Duodenal mucosa (tissue), 2 donors: ENCODE results near the gene ERAL1.
"Not testable (repeated sequence)": the region's sequence is repeated elsewhere in the genome, so short reads cannot be mapped to it uniquely, and the experiment has no call there.

Experiments
- H3K27ac ChIP-seq: one replicate; pipeline ENCODE4 v1.7.0; 2013; ENCODE audit warnings: low read depth, low read length
- H3K27me3 ChIP-seq, 2 donors: one replicate each; pipeline ENCODE4 v1.7.0; 2013; ENCODE audit warnings: low read length in 2 of 2, control low read depth in 1 of 2; ENCODE audit not compliant: insufficient read depth in 2 of 2, control insufficient read depth in 1 of 2
- H3K36me3 ChIP-seq, 2 donors: one replicate each; pipeline ENCODE4 v1.7.0; 2013; ENCODE audit warnings: low read length in 2 of 2, control low read depth in 1 of 2; ENCODE audit not compliant: insufficient read depth in 2 of 2, control insufficient read depth in 1 of 2
- H3K4me1 ChIP-seq, 2 donors: one replicate each; pipeline ENCODE4 v1.7.0; 2013; ENCODE audit warnings: low read length in 2 of 2, control low read depth in 1 of 2; ENCODE audit not compliant: insufficient read depth in 2 of 2, control insufficient read depth in 1 of 2
- H3K4me3 ChIP-seq, 2 donors: one replicate each; pipeline ENCODE4 v1.7.0; 2013; ENCODE audit warnings: low read length in 2 of 2, low read depth in 1 of 2
- H3K9ac ChIP-seq, 2 donors: one replicate each; pipeline ENCODE4 v1.7.0; 2013; ENCODE audit warnings: low read length in 2 of 2, low read depth in 1 of 2
- H3K9me3 ChIP-seq, 2 donors: one replicate each; pipeline ENCODE4 v1.7.0; 2013; ENCODE audit warnings: low read length in 2 of 2, control low read depth in 1 of 2; ENCODE audit not compliant: control insufficient read depth in 1 of 2

Gene ERAL1

GRCh38 chr17:28848667-28849066 is 6.1 kb upstream of the ERAL1 start:
- not testable (repeated sequence) for H3K27me3 ChIP-seq, H3K9ac ChIP-seq, H3K4me1 ChIP-seq, H3K4me3 ChIP-seq, H3K9me3 ChIP-seq, H3K36me3 ChIP-seq, H3K27ac ChIP-seq

GRCh38 chr17:28849281-28849680 is 5.5 kb upstream of the ERAL1 start:
- Histone ChIP-seq H3K4me1 (peaks cover 0 to 3% of the 10 kb centered on the region in 2 donors), H3K9ac (no peak overlapping the region), H3K4me3 (no peak overlapping the region), H3K36me3 (no peaks in the 10 kb centered on the region), H3K9me3 (no peaks in the 10 kb centered on the region), H3K27me3 (no peaks in the 10 kb centered on the region), H3K27ac (no peak overlapping the region)

- Histone ChIP-seq H3K27me3 (no peaks in the 10 kb centered on the region), H3K36me3 (peaks cover 4 to 8% of the 10 kb centered on the region in 2 donors), H3K4me3 (no peak overlapping the region), H3K9ac (no peak overlapping the region), H3K27ac (no peak overlapping the region), H3K4me1 (peaks cover 6 to 13% of the 10 kb centered on the region in 2 donors), H3K9me3 (no peaks in the 10 kb centered on the region)
Observed at GRCh38 chr17:28853295-28853694, 1.5 kb upstream of the ERAL1 start.

- peaks cover 5 to 22% of the 10 kb centered on the region in 2 donors for H3K36me3 ChIP-seq
- no peak overlapping the region for H3K27ac ChIP-seq
- peak overlapping the region; percentile 75 to 83 for H3K9ac ChIP-seq
- H3K4me1 ChIP-seq: peaks cover 6 to 13% of the 10 kb centered on the region in 2 donors
- peak overlapping the region; percentile 91 to 94 for H3K4me3 ChIP-seq
- no peaks in the 10 kb centered on the region for H3K9me3 ChIP-seq
- H3K27me3 ChIP-seq: no peaks in the 10 kb centered on the region
Observed at GRCh38 chr17:28855336-28855679, 492 bp downstream of the ERAL1 start.

DNA sequence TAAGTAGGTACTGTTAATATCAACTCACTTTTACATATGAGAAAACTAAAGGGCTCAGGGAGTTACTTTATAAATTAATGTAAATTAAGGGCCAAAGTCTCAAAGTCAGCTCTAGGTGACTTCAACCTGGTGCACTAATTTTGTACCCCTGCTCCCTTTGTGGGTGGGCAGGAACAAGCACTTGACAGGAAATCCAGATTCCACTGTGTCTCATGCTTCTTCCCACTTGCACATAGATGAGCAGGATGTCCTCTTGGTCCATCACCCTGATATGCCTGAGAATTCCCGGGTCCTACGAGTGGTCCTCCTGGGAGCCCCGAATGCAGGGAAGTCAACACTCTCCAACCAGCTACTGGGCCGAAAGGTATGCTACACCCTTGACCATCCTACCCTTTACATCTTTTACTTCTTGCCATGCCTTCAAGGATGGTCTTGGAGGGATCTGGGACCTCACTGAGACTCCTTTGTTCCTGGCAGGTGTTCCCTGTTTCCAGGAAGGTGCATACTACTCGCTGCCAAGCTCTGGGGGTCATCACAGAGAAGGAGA is 1.3 kb downstream of the ERAL1 start:
- no peaks in the 10 kb centered on the region for H3K9me3 ChIP-seq
- peaks cover 8 to 27% of the 10 kb centered on the region in 2 donors for H3K36me3 ChIP-seq
- H3K27ac ChIP-seq: no peak overlapping the region
- no peaks in the 10 kb centered on the region for H3K27me3 ChIP-seq
- H3K4me3 ChIP-seq: peak overlapping the region in 1 of 2 donors; percentile 94
- H3K9ac ChIP-seq: no peak overlapping the region
- H3K4me1 ChIP-seq: peaks cover 6 to 17% of the 10 kb centered on the region in 2 donors

DNA sequence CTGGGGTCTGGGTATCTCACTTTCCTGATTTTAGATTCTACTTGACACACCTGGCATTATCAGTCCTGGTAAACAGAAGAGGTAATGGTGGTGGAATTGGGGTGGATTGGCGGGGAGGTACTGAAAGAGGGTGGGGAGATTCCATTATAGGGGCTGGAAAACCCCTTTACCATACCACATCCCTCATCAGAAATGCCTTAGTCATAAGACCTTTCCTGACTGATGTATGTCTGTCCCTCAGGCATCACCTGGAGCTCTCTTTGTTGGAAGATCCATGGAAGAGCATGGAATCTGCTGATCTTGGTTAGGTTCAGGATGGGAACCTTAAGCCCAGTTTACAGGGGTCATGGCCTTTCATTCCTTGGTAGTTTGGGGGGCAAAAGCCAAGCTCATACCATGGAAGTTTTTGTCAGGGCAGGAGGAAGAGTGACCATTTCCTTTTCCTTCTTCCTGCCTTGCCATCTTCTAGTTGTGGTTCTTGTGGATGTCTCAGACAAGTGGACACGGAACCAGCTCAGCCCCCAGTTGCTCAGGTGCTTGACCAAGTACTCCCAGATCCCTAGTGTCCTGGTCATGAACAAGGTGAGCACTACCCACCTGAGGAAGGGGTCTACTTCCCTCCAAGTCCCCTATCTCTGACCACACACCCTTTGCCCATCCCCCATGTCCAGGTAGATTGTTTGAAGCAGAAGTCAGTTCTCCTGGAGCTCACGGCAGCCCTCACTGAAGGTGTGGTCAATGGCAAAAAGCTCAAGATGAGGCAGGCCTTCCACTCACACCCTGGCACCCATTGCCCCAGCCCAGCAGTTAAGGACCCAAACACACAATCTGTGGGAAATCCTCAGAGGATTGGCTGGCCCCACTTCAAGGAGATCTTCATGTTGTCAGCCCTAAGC is 3.3 kb downstream of the ERAL1 start:
- H3K9me3 ChIP-seq: no peaks in the 10 kb centered on the region
- H3K4me1 ChIP-seq: peaks cover 22 to 32% of the 10 kb centered on the region in 2 donors
- no peaks in the 10 kb centered on the region for H3K27me3 ChIP-seq
- H3K9ac ChIP-seq: no peak overlapping the region
- no peak overlapping the region for H3K27ac ChIP-seq
- no peak overlapping the region for H3K4me3 ChIP-seq
- peaks cover 8 to 27% of the 10 kb centered on the region in 2 donors for H3K36me3 ChIP-seq

DNA sequence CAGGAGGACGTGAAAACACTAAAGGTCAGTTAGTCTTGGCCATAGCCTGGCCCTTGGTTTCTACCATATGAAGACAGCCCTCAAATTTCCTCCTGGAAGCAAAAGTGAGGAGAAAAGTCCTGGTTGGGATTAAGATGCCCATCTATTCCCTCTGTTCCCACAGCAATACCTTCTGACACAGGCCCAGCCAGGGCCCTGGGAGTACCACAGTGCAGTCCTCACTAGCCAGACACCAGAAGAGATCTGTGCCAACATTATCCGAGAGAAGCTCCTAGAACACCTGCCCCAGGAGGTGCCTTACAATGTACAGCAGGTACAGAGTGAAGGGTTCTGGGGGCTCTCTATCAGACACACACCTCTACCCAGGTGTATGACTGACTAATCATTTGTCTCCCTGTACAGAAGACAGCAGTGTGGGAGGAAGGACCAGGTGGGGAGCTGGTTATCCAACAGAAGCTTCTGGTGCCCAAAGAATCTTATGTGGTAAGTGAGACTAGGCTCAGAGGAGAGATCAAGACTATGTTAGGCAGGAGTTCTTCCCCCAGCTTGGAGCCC is 4.1 kb downstream of the ERAL1 start:
- no peak overlapping the region for H3K9ac ChIP-seq
- H3K27me3 ChIP-seq: no peaks in the 10 kb centered on the region
- no peak overlapping the region for H3K27ac ChIP-seq
- H3K36me3 ChIP-seq: peaks cover 8 to 27% of the 10 kb centered on the region in 2 donors
- H3K4me1 ChIP-seq: peaks cover 22 to 32% of the 10 kb centered on the region in 2 donors
- no peak overlapping the region for H3K4me3 ChIP-seq
- no peaks in the 10 kb centered on the region for H3K9me3 ChIP-seq

DNA sequence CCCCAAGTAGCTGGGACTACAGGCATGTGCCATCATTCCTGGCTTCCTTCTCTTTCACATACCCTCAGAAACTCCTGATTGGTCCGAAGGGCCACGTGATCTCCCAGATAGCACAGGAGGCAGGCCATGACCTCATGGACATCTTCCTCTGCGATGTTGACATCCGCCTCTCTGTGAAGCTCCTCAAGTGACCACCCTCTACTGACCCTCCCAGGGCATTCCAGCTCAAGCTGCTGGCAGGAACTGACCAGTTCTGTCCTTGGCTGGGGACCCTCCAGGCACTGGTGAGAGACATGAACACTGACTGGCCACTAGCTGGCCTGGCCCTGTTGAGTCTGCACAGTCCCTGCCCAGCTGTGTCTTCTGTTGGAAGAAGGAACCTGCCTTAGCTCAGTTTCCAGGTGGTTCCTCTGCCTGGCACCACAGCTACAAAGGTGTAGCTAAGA is 5.6 kb downstream of the ERAL1 start:
- Histone ChIP-seq H3K27me3 (no peaks in the 10 kb centered on the region), H3K9me3 (no peaks in the 10 kb centered on the region), H3K36me3 (peaks cover 8 to 27% of the 10 kb centered on the region in 2 donors), H3K27ac (no peak overlapping the region), H3K4me1 (peaks cover 20 to 36% of the 10 kb centered on the region in 2 donors), H3K9ac (no peak overlapping the region), H3K4me3 (no peak overlapping the region)

GRCh38 chr17:28861393-28862203 is 6.8 kb downstream of the ERAL1 start:
- H3K4me3 ChIP-seq: peak overlapping the region; percentile 7 to 58
- peaks cover 24 to 37% of the 10 kb centered on the region in 2 donors for H3K4me1 ChIP-seq
- peaks cover 8 to 27% of the 10 kb centered on the region in 2 donors for H3K36me3 ChIP-seq
- H3K9ac ChIP-seq: no peak overlapping the region
- no peaks in the 10 kb centered on the region for H3K27me3 ChIP-seq
- no peaks in the 10 kb centered on the region for H3K9me3 ChIP-seq
- H3K27ac ChIP-seq: no peak overlapping the region
